A673 (cell line): Measurements from ENCODE around the gene HMOX1. TPM values are rescaled to one million over a fixed set of nuclear protein-coding genes. Genes with fewer than 3 reads are reported as not detected.

Experiments
- BruUV-seq: library from RNA; stranded (reverse); fragments of 400-500 nt; replicated peaks from 2 replicates; lab custom pipeline; 2021; lab: Mats Ljungman, UMichigan
- CTCF ChIA-PET: fragments of 300-600 bp; sonication (Branson Sonifier 250); formaldehyde crosslinking; loops from one replicate; lab custom pipeline; 2022; ENCODE audit warnings: antibody characterized with exemption; lab: Charles Lee
- POLR2A ChIA-PET: fragments of 300-600 bp; sonication (Branson Sonifier 250); formaldehyde crosslinking; loops from one replicate; lab custom pipeline; 2022; ENCODE audit warnings: antibody characterized with exemption; ENCODE audit not compliant: low non-redundant PET; lab: Charles Lee
- DNase-seq: peaks from one replicate; pipeline ENCODE4 v3.0.0-alpha.2; 2015; ENCODE audit warnings: low spot score
- H3K27ac ChIP-seq: fragments of 200-600 bp; sonication (generic); 2 replicates; pipeline ENCODE4 v1.5.1; 2016; ENCODE audit warnings: mixed run types, low read depth, mild to moderate bottlenecking, mixed read lengths, antibody characterized with exemption, low read length; ENCODE audit not compliant: poor library complexity, severe bottlenecking
- H3K27me3 ChIP-seq: fragments of 200-600 bp; sonication (generic); replicated peaks from 2 replicates; pipeline ENCODE4 v1.6.1; 2017; ENCODE audit warnings: mixed run types, low read depth, mild to moderate bottlenecking, mixed read lengths, antibody characterized with exemption, low read length; ENCODE audit not compliant: insufficient read depth, poor library complexity
- H3K36me3 ChIP-seq: fragments of 200-600 bp; sonication (generic); 2 replicates; pipeline ENCODE4 v1.6.1; 2016; ENCODE audit warnings: mixed run types, mild to moderate bottlenecking, mixed read lengths, antibody characterized with exemption, low read length; ENCODE audit not compliant: insufficient read depth, poor library complexity, severe bottlenecking
- H3K4me1 ChIP-seq: fragments of 200-600 bp; sonication (generic); 2 replicates; pipeline ENCODE4 v1.6.1; 2017; ENCODE audit warnings: mixed run types, mild to moderate bottlenecking, mixed read lengths, antibody characterized with exemption, low read length; ENCODE audit not compliant: insufficient read depth, poor library complexity, severe bottlenecking
- H3K4me3 ChIP-seq: fragments of 200-600 bp; sonication (generic); 2 replicates; pipeline ENCODE4 v1.5.1; 2016; ENCODE audit warnings: low read depth, mixed run types, mild to moderate bottlenecking, mixed read lengths, low read length; ENCODE audit not compliant: poor library complexity, severe bottlenecking
- H3K9me3 ChIP-seq: fragments of 200-600 bp; sonication (generic); 2 replicates; pipeline ENCODE4 v1.6.1; 2016; ENCODE audit warnings: mixed run types, low read depth, mild to moderate bottlenecking, mixed read lengths, antibody characterized with exemption, low read length; ENCODE audit not compliant: poor library complexity, severe bottlenecking
- CTCF ChIP-seq: fragments of 300-800, 200-600 bp; sonication (generic); conservative IDR thresholded peaks from 2 replicates; pipeline ENCODE4 v1.5.1; 2017; ENCODE audit warnings: low read depth, mild to moderate bottlenecking, antibody characterized with exemption, low read length, moderate library complexity, mixed read lengths
- EZH2 ChIP-seq: fragments of 200-600 bp; sonication (generic); IDR thresholded peaks from 2 replicates; pipeline ENCODE4 v1.6.1; 2017; ENCODE audit warnings: borderline replicate concordance, low read depth, mild to moderate bottlenecking, mixed read lengths, antibody characterized with exemption, low read length; ENCODE audit not compliant: poor library complexity, severe bottlenecking
- intact Hi-C: fragments of 100-400 bp; cut with micrococcal nuclease; formaldehyde crosslinking; loops from one replicate; pipeline ENCODE4 v1.10.0; 2022; ENCODE audit not compliant: unreplicated experiment
- total RNA-seq: library from RNA; stranded (reverse); gene quantifications from 2 replicates; pipeline ENCODE4 v1.2.3, GENCODE V29; 2021

Gene HMOX1
- total RNA-seq, 1 experiment from 2014 or later, result 2.5 TPM

DNA sequence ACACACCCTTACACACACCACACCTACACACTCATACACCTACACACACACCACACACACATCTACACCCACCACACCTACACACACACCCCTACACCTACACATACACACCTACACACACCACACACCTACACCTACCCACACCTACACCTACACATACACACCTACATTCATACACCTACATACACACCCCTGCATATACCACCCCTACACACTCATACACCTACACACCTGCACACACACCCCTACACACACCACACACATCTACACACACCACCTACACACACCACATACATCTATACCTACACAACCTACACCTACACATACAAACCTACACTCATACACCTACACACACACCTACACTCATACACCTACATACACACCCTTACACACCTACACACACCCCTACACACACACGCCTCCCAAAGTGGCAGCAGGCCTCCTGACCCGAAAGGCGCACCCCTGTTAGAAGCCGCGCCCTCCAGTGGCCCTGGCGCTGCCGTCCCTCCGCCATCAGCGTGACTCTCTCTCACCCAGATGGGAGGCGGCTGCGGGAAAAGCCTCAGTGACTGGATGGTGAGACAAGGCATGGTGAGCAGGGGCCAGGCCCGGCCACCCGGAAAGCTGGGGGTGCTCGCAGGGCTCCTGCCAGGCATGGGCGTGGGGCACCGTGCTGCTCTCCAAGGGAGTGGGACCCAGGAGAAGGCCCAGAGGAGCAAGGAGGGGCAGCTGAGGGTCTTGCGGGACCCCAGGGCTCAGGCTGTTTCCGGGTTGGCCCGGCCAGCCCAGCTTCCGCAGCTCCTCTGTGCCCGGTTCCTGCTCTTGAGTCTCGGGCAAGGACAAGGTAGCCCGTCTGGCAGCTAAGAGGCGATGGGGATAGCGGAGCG lies 37.0 kb upstream of the HMOX1 start:
- POLR2A ChIA-PET, result no interaction called here

DNA sequence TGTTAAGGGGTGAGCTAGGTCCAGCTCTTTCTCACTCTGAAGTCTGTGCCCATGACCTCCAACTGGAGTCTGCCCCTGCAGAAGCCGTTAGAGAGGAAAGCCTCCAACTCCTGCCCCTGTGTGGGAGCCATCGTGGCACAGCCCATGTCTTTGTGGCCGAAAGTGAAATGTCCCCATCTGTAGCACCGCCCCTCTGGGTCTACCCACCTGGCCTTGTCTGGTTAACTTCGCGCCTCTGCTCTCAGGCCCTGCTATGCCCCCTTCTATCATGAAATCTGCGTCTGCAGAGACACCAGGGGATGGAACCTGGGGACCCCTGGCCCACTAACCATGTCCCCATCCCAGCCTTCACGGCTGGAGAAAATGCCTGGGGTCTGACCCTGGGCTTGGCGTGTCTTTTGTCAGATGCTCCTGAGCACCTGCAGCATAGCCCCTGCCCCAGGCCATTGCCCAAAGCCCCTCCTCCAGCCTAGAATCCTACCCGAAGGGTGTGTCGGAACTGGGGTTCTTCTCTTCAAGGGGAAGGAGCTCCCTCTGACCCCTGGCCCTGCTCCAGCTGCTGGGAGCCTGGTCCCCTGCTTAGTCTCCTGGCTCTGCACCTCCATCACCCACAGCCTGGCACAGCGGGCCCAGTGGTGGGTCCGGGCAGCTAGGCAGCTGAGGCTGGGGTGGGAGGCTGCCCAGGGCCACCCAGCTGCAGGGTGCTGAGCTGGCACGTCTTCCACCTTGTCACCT lies 35.8 kb upstream of the HMOX1 start:
- Histone ChIP-seq H3K27me3 (no peaks in the 10 kb centered on the region), H3K27ac (no peak overlapping the region), H3K36me3 (no peaks in the 10 kb centered on the region), H3K9me3 (no peaks in the 10 kb centered on the region), H3K4me1 (peaks cover 4% of the 10 kb centered on the region), H3K4me3 (no peak overlapping the region)
- ChIA-PET POLR2A (no interaction called here), CTCF (no interaction called here)
- intact Hi-C loops, result no loop called here
- BruUV-seq, result no TSS peak
- no peak for TF ChIP-seq CTCF
- no peak for TF ChIP-seq EZH2
- DNase-seq, result no peak

More for the DNA sequence above, 37.0 kb upstream of the HMOX1 start:
- Histone ChIP-seq H3K9me3 (no peaks in the 10 kb centered on the region), H3K27ac (no peak overlapping the region), H3K4me1 (no peaks in the 10 kb centered on the region), H3K27me3 (no peaks in the 10 kb centered on the region), H3K36me3 (no peaks in the 10 kb centered on the region), H3K4me3 (no peak overlapping the region)
- DNase-seq, result no peak
- no TSS peak for BruUV-seq
- CTCF ChIA-PET, result no interaction called here
- TF ChIP-seq EZH2, result no peak
- no peak for TF ChIP-seq CTCF
- intact Hi-C loops, result no loop called here

GRCh38 chr22:35345808-35346505 lies 34.9 kb upstream of the HMOX1 start:
- ChIA-PET POLR2A (no interaction called here), CTCF (no interaction called here)
- no TSS peak for BruUV-seq

More at GRCh38 chr22:35345808-35346505, 34.9 kb upstream of the HMOX1 start:
- Histone ChIP-seq H3K36me3 (no peaks in the 10 kb centered on the region), H3K4me1 (peaks cover 9% of the 10 kb centered on the region), H3K9me3 (no peaks in the 10 kb centered on the region), H3K27ac (no peak overlapping the region), H3K27me3 (no peaks in the 10 kb centered on the region), H3K4me3 (no peak overlapping the region)
- intact Hi-C loops, result no loop called here
- TF ChIP-seq EZH2 (no peak), CTCF (no peak)
- DNase-seq, result no peak
